ENCODE results near the gene SAMD3. TPM values are rescaled to one million over a fixed set of nuclear protein-coding genes. Genes with fewer than 3 reads are reported as not detected.

The SAMD3 gene
- total RNA-seq, 1 experiment from 2014 or later = not detected

DNA sequence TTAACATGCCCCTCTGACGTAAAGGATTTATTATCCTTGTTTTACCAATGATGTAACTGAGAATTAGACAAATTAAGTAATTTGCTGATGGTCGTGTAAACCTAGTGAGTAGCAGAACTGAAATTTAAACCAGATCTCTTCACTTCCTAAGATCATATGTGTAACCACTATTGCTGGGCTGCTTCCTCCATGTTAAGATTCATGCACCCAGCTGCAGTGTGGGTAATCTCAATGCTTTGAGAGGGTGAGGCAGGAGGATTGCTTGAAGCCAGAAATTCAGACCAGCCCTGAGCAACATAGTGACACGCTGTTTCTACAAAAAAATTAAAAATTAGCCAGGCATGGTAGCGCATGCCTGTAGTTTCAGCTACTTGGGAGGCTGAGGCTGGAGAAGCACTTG lies 106.5 kb downstream of the SAMD3 start:
- in situ Hi-C loops (cut with HindIII; ENCODE audit: low pct_unique_long_range_greater_than_20kb, low sequenced_read_pairs) (no loop called here), intact Hi-C loops (cut with micrococcal nuclease; ENCODE audit: unreplicated experiment) (no loop called here)
- Histone ChIP-seq H3K4me1 (ENCODE audit: control insufficient read depth, insufficient read depth, low read length) (no peaks in the 10 kb centered on the region), H3K36me3 (ENCODE audit: control insufficient read depth, insufficient read depth, low read length) (no peaks in the 10 kb centered on the region), H3K4me3 (ENCODE audit: low read depth in 2 of 2, low read length in 2 of 2) (no peak overlapping the region), H3K27ac (ENCODE audit: low read length) (no peak overlapping the region), H3K27me3 (ENCODE audit: control insufficient read depth, insufficient read depth, low read length) (no peaks in the 10 kb centered on the region), H3K9me3 (ENCODE audit: control insufficient read depth, insufficient read depth, low read depth, low read length) (no peaks in the 10 kb centered on the region)
- no TSS peak for BruUV-seq (replicated peaks)
- ATAC-seq (no peak), DNase-seq (ENCODE audit: low read depth, low spot score) (no peak)
- POLR2A ChIA-PET = no interaction called here
- no peak for TF ChIP-seq TCF7L2 (IDR thresholded peaks at IDR 0.05; ENCODE audit: low read depth, low read length)
- TF ChIP-seq SIN3A (IDR thresholded peaks at IDR 0.05; ENCODE audit: borderline replicate concordance, insufficient read depth, low read depth, low read length) = no peak
- TF ChIP-seq POLR2AphosphoS5 (IDR thresholded peaks at IDR 0.05; ENCODE audit: low read depth, low read length) = no peak
- TF ChIP-seq, protein P1, sequence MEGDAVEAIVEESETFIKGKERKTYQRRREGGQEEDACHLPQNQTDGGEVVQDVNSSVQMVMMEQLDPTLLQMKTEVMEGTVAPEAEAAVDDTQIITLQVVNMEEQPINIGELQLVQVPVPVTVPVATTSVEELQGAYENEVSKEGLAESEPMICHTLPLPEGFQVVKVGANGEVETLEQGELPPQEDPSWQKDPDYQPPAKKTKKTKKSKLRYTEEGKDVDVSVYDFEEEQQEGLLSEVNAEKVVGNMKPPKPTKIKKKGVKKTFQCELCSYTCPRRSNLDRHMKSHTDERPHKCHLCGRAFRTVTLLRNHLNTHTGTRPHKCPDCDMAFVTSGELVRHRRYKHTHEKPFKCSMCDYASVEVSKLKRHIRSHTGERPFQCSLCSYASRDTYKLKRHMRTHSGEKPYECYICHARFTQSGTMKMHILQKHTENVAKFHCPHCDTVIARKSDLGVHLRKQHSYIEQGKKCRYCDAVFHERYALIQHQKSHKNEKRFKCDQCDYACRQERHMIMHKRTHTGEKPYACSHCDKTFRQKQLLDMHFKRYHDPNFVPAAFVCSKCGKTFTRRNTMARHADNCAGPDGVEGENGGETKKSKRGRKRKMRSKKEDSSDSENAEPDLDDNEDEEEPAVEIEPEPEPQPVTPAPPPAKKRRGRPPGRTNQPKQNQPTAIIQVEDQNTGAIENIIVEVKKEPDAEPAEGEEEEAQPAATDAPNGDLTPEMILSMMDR (IDR thresholded peaks at IDR 0.05) = no peak
- TF ChIP-seq, protein P2, sequence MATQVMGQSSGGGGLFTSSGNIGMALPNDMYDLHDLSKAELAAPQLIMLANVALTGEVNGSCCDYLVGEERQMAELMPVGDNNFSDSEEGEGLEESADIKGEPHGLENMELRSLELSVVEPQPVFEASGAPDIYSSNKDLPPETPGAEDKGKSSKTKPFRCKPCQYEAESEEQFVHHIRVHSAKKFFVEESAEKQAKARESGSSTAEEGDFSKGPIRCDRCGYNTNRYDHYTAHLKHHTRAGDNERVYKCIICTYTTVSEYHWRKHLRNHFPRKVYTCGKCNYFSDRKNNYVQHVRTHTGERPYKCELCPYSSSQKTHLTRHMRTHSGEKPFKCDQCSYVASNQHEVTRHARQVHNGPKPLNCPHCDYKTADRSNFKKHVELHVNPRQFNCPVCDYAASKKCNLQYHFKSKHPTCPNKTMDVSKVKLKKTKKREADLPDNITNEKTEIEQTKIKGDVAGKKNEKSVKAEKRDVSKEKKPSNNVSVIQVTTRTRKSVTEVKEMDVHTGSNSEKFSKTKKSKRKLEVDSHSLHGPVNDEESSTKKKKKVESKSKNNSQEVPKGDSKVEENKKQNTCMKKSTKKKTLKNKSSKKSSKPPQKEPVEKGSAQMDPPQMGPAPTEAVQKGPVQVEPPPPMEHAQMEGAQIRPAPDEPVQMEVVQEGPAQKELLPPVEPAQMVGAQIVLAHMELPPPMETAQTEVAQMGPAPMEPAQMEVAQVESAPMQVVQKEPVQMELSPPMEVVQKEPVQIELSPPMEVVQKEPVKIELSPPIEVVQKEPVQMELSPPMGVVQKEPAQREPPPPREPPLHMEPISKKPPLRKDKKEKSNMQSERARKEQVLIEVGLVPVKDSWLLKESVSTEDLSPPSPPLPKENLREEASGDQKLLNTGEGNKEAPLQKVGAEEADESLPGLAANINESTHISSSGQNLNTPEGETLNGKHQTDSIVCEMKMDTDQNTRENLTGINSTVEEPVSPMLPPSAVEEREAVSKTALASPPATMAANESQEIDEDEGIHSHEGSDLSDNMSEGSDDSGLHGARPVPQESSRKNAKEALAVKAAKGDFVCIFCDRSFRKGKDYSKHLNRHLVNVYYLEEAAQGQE (IDR thresholded peaks at IDR 0.05; ENCODE audit: insufficient read depth in 1 of 2, low read depth in 2 of 2, low read length in 1 of 2) = no peak
- CTCF ChIA-PET = no interaction called here

DNA sequence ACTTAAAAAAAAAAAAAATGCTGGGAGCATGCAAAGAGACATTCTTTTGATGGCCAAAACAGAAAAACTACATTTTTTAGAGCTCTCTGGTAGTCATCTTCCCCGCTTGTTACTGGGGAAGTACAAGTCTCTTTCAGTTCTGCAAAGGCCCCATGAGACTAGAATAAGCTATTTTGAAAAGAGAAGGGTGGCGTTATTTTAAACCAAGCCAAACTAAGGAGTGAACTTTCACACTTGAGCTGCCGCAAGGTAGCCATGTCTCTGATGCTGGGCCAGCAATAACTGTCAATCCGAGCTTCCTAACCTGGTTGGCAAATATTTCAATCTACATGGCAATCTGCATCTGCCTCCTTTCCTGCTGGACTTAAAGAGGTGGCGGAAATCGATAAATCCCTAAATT lies 107.7 kb downstream of the SAMD3 start:
- H3K27ac ChIP-seq (ENCODE audit: low read length) = no peak overlapping the region
- intact Hi-C loops (cut with micrococcal nuclease; ENCODE audit: unreplicated experiment) (no loop called here), in situ Hi-C loops (cut with HindIII; ENCODE audit: low pct_unique_long_range_greater_than_20kb, low sequenced_read_pairs) (no loop called here)
- H3K4me1 ChIP-seq (ENCODE audit: control insufficient read depth, insufficient read depth, low read length) = no peaks in the 10 kb centered on the region
- ATAC-seq (no peak), DNase-seq (ENCODE audit: low read depth, low spot score) (no peak)
- H3K36me3 ChIP-seq (ENCODE audit: control insufficient read depth, insufficient read depth, low read length) = no peaks in the 10 kb centered on the region
- H3K4me3 ChIP-seq (ENCODE audit: low read depth in 2 of 2, low read length in 2 of 2) = no peak overlapping the region
- POLR2A ChIA-PET = no interaction called here
- no TSS peak for BruUV-seq (replicated peaks)
- H3K27me3 ChIP-seq (ENCODE audit: control insufficient read depth, insufficient read depth, low read length) = no peaks in the 10 kb centered on the region
- no peaks in the 10 kb centered on the region for H3K9me3 ChIP-seq (ENCODE audit: control insufficient read depth, insufficient read depth, low read depth, low read length)
- TF ChIP-seq, protein P2 (IDR thresholded peaks at IDR 0.05; ENCODE audit: insufficient read depth in 1 of 2, low read depth in 2 of 2, low read length in 1 of 2) = no peak
- TF ChIP-seq, protein P1 (IDR thresholded peaks at IDR 0.05) = no peak
- TF ChIP-seq TCF7L2 (IDR thresholded peaks at IDR 0.05; ENCODE audit: low read depth, low read length) (no peak), POLR2AphosphoS5 (IDR thresholded peaks at IDR 0.05; ENCODE audit: low read depth, low read length) (no peak), SIN3A (IDR thresholded peaks at IDR 0.05; ENCODE audit: borderline replicate concordance, insufficient read depth, low read depth, low read length) (no peak)
- CTCF ChIA-PET = no interaction called here

All from Panc1 (cell line).